Activated T-cell treated with anti-CD3 and anti-CD28 coated beads for 4 hours (primary cell): Measurements from ENCODE around the gene C19orf47.

ENCODE experiments used
- DNase-seq: peaks from one replicate; pipeline ENCODE4 v3.0.0-alpha.2; 2020

C19orf47 gene, protein sequence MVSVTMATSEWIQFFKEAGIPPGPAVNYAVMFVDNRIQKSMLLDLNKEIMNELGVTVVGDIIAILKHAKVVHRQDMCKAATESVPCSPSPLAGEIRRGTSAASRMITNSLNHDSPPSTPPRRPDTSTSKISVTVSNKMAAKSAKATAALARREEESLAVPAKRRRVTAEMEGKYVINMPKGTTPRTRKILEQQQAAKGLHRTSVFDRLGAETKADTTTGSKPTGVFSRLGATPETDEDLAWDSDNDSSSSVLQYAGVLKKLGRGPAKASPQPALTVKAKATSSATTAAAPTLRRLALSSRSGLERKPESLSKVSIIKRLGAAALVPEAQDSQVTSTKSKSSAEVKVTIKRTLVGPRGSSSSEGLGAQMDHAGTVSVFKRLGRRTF

GRCh38 chr19:40348125-40348913 lies at the start of gene C19orf47, which contains the start of gene PLD3:
C19orf47 (minus strand) TSS chr19:40348397; CDS start chr19:40341857, 6,540 bp downstream.
PLD3 (plus strand) TSS chr19:40348695; CDS start chr19:40366484, 17,789 bp downstream.
- DNase-seq: peak; percentile 96

GRCh38 chr19:40397568-40397906 lies 49.3 kb upstream of the C19orf47 start:
- no peak for DNase-seq

DNA sequence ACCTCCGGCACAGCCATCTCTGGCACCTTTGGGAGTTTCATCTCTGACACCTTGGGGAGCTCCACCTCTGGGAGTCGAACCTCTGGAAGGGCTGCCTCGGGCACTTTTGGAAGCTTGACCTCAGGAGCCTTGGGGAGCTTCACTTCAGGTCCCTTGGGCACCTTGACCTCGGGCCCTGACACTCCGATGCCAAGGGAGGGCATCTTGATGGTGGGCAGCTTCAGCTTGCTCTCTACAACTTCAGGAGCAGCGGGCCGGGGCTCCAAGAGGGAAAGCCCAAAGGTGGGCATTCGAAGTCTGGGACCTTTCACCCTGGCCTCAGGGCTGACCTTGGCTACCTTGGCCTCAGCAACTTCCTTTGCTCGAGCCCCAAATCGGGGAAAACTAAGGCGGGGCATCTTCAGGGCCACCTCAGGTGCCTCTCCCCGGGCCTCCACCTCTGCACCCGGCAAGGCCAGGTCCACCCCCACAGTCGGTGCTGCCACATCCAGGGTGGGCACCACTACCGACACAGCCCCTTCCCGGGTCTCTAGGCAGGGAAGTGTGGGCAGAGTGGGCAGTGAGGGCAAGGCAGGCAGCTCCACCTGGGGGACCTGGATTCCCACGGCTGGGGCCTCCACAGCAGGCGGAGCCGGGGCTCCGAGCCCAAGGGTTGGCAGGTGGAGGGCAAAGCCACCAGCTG lies 48.8 kb upstream of the C19orf47 start:
- no peak for DNase-seq

GRCh38 chr19:40395956-40396355 lies 47.8 kb upstream of the C19orf47 start:
- no peak for DNase-seq

DNA sequence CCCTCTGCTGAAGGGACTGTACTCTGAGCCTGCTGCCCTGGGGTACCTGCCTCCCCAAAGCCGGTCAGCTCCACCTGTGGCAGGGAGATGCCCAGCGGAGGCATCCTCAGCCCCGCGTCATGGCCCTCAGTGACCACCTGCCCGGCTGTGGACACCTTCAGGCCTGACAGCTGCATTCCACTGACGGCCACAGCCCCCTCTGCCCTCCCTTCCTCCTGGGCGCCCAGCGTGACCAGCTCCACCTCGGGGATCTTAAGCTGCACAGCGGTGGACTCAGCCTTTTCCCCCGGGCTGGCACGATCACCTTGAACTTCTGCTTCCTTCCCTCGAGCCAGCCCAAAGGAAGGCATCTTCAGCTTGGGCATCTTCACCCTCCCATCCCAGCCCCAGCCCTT lies 46.6 kb upstream of the C19orf47 start:
- DNase-seq: no peak

DNA sequence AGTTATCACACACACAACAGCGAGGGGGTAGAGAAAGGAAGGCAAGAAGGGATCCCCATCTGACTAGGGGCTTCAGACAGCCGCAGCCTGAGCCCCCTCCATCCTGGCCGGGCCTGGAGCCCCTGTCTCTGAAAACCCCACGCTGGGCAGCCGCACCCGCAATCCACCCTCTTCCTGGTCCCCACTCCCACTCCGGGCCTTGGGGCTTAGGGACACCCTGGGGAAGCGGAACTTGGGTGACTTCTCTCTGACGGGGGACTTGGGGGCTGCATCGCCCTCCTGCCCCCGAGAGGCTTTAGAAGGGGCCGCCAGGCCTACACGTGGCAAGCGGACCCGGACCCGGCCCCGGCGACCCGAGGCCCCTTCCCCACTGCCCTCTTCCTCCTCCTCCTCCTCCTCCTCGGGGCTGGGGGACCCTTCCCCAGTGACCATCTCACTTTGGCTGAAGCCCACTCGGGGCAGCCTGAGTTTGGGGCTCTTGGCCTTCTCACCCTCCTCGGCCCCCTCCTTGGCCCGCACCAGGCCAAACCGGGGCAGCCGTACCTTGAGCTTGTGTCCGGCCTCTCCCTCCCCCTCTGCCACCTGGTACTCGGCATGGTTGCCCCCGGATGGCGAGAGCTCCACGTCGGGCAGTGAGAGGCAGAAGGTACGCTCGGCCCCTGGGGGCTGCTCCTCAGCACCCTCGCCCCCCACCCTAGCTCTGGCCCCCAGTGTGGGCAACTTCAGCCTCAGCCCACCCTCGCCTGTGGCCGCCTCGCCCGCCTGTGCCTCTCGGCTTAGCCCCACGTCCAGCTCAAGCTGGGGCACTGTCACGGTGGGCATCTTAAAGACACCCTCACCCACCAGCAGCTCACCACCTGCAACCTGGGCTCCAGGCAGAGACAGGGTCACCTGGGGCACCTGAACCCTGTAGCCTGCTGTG lies 46.0 kb upstream of the C19orf47 start:
- no peak for DNase-seq

GRCh38 chr19:40392894-40393517 lies 44.8 kb upstream of the C19orf47 start:
- no peak for DNase-seq

DNA sequence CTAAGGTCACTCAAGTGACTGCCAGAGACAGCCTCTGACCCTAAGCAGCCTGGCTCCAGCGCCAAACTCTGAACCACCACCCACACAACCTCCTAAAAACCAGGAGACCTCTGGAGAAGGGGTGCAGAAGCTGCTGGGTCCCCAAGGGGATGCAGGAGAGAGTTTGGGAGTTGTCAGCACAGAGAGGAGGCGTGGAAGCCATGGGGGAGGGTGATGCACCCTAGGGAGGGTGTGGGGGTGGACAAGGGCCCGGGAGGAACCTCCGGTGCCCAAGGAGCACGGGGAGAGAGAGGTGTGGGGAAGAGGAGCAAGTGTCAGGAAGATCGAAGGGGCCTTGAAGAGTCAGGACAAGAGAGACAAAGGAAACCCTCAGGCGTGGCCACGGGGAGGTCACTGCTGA lies 43.9 kb upstream of the C19orf47 start:
- DNase-seq: no peak

GRCh38 chr19:40390084-40390742 lies 42.0 kb upstream of the C19orf47 start, which contains the start of gene HIPK4:
HIPK4 (minus strand) TSS chr19:40390181; CDS start chr19:40389902, 279 bp downstream.
- no peak for DNase-seq

GRCh38 chr19:40389404-40390083 lies 41.3 kb upstream of the C19orf47 start:
- DNase-seq: no peak

DNA sequence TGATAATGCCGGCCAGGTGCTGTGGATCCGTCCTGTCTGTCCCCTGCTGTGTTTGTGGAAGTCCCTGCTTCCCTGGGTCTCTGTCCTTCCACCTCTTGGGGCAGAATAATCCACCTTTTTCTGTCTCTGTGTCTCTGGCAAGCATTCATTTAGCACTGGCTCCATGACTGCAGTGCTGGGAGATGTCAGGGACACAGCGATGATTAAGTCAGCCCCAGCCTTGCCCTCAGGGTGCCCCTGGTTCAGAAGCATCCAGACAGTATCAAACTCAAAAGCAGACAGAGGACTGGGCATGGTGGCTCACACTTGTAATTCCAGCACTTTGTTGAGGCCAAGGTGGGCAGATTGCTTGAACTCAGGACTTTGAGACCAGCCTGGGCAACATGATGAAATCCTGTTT lies 40.3 kb upstream of the C19orf47 start:
- no peak for DNase-seq

GRCh38 chr19:40387155-40387554 lies 39.0 kb upstream of the C19orf47 start:
- no peak for DNase-seq

DNA sequence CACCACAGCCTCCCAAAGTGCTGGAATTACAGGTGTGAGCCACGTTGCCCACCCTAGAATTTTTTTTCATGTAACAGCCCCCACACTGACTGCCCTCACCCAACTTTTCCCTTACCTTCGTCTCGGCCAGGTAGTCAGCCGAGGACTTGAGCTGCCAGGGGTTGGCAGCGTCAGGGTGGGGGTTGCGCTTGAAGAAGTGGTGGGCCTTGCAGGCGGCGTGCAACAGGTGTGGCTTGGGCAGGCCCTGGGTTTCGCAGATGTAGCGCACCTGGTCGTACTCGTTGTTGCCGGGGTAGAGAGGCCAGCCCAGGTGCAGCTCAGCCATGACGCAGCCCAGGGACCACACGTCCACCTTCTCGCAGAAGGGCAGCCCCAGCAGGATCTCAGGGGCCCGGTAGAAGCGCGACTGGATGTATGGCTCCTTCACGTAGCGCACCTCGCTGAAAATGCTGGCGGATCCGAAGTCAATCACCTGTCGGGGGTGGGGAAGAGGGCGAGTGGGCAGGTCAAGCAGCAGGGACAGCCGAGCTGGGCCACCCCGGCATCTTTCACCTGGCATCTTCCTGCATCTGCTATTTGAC lies 35.6 kb upstream of the C19orf47 start:
- DNase-seq: no peak

- DNase-seq: no peak
Observed at GRCh38 chr19:40381321-40381720, 33.1 kb upstream of the C19orf47 start.

DNA sequence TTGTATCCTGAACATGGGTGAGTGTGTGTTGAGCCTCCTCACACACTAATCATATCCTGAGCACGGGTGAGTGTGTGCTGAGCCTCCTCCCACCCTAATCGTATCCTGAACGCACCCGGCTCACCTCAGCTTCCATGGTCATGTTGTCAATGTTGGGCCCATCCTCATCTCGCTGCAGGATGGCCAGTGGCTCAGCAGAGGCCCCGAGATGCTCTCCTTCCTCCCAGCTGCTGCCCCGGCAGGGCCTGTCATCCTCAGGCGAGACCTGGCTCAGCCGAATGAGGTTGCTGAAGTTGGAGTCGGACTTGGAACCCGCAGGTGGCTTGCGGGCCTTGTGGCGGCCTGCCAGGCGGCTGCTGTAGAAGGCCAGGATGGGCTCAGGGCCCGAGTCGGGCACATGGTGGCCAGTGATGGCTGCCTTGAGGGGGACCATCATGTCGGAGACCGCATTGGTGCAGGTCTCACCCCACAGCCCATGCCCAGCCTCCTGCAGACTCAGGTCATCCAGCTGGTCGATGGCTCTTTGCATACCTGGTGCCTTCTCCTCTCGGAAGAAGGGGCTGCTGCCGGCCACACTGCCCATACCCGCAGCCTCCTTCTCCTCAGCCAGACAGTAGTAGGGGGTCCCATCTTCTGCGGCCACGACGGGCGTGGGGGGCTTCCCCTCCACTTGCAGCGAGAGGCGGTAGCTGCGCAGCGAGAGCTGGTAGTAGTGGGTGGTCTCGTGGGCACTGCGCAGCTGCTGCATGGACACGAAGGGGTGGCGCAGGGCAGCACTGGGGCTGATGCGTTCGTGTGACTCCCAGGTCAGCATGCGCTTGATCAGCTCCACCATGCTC lies 32.2 kb upstream of the C19orf47 start:
- no peak for DNase-seq

DNA sequence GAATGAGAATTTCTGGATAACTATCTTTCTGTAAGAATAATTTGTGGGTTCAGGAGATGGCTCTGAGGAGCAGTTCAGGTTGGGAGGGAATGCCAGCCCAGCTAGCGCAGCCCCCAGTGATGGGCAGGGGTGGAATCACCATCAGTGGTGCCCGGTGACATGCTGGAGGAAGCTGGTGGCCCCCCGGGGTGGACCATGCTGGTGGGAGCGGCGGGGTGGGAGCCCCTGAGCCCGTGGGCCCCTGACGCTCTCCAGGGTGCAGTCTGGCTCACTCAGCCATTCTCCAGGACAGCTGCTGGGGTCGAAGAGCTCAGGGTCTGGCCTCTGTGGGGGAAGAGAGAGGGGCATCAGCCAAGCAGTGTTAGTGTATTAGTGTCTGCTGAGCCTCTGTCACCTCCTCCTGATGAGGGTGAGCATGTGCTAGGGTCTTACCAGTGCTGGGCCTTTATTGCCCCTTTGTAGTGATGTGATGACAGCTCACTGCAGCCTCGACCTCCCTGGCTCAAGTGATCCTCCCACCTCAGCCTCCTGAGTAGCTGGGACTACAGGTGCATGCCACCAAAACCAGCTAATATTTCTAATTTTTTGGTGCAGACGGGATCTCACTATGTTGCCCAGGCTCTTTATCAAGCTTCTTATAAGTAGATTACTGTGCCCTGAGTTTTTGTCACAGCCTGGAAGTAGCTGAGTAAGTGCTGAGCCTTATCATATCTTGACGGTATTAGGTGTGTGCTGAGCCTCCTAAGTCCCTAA lies 31.4 kb upstream of the C19orf47 start:
- no peak for DNase-seq

DNA sequence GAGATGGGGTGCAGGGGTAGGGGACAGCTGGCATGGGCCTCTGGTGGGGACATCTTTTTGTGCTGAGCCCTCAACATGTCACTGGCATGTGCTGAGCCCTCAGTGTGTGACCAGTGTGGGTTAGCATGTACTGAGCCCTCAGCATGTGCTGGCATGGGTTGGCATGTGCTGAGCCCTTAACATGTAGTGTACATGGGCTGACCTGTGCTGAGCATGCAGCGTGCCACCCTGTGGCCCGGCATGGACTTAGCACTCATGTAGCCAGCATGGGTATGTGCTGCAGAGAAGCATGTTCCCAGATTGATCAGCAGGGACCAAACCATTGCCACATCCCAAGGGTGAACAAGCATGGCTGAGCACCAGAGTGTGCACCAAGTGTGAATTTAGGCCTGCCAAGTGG lies 30.3 kb upstream of the C19orf47 start:
- no peak for DNase-seq

- no peak for DNase-seq
Observed at GRCh38 chr19:40377876-40378385, 29.7 kb upstream of the C19orf47 start.
